HG02571 (cell line): ENCODE results near the gene FKBP7.
A peak's percentile ranks its signal among the peaks of the same experiment; 100 is the strongest.
"Not testable (repeated sequence)": the region's sequence is repeated elsewhere in the genome, so short reads cannot be mapped to it uniquely, and the experiment has no call there.

Experiments used
- ATAC-seq: cut with Tn5 transposase; IDR thresholded peaks from one replicate; pipeline ENCODE4 v1.9.1; 2021; ENCODE audit warnings: mild to moderate bottlenecking, moderate library complexity; ENCODE audit not compliant: unreplicated experiment

FKBP7 gene

DNA sequence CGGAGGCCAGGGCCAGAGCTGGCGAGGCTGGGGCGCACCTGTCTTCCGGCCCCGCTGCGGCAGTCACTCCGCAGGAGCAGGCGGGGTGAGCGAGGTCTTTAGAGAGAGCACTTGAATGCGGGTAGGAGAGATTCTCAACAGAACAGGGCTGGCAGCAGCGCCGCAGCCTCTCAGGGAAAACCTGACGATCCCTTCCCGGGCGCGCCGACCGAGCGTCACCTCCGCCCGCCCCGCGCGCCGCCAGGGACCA lies 28.0 kb downstream of the FKBP7 start:
- peak; percentile 45 for ATAC-seq

DNA sequence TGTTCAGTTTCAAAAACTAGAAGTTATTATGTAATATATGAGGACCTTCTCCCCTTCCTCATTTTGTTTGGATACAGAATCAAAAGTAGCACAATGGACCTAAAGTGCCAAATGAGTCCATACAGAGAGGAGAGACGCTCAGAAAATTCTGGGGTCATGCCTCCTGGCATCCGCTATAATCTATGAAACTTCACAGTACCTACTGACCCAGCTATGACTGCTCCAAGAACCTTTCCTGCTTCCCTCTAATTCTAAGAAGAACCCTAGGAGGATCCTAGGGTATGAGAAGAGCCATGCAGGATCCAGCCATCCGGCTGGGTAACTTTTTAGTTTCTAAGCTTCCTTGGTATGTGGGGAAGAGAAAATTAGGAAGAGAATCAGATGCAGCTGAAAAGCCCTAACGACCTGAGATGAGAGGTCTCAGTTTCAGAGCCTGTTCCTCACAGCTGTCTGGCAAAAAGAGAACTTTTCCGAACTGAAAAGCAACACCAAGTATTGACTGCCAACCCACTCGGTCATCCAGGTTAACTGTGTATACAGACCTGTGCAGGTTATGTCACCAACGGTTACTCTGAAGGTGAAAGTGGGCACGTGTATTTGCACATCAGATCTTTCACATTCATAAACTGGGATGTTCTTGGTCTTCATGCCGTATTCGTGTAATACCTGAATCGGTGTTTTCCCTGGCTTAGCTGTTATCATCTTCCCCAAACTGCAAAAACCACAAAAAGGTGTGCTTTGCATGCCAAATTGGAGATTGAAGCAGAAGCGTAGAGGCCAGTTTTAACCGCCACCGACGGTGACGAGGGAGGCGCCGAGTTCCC lies 28.5 kb downstream of the FKBP7 start:
- ATAC-seq = peak; percentile 13

GRCh38 chr2:178448968-178449661 lies 29.3 kb downstream of the FKBP7 start:
- no peak for ATAC-seq

- no peak for ATAC-seq
Observed at GRCh38 chr2:178441426-178441825, 37.0 kb downstream of the FKBP7 start.

GRCh38 chr2:178436662-178437061 lies 41.7 kb downstream of the FKBP7 start:
- no peak for ATAC-seq

GRCh38 chr2:178429336-178429735 lies 49.1 kb downstream of the FKBP7 start:
- no peak for ATAC-seq

- no peak for ATAC-seq
Observed at GRCh38 chr2:178428396-178428806, 50.0 kb downstream of the FKBP7 start.

DNA sequence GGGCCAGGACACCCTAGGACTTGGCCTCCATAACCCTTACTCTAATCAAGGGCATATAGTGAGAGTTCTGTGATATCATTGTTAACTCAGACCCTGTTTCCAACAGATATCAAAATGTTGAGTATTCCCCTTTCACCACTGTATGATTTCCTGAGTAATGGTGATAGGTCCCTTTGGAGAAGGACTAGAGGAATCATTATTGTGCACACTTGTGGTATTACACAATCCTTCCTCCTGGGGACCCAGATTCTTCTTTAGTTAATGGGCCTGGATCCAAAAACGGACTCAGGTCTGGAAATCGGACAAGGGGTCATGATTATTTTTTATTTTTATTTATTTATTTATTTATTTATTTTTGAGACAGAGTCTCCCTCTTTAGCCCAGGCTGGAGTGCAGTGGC lies 50.9 kb downstream of the FKBP7 start:
- no peak for ATAC-seq

DNA sequence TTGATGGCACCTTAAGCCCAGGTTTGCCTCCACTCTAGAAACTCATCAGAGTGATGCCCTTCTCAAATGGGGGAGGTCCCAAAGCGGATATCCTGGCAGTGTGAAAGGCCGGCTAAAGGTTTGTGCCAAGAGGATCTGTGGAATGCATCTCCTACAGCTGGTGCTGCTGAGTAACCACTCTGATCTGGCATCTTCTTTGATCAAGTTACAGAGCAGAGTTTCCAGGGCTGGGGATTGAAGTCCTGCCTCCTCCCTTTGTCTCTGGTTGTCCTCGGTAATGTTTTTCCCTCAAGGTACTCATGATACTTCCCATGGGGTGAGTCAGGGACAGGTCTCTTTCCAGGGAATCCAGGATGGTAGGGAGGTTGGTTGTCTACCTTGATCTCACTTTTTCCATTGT lies 52.0 kb downstream of the FKBP7 start:
- no peak for ATAC-seq

- ATAC-seq = no peak
Observed at GRCh38 chr2:178425255-178425827, 53.1 kb downstream of the FKBP7 start.

DNA sequence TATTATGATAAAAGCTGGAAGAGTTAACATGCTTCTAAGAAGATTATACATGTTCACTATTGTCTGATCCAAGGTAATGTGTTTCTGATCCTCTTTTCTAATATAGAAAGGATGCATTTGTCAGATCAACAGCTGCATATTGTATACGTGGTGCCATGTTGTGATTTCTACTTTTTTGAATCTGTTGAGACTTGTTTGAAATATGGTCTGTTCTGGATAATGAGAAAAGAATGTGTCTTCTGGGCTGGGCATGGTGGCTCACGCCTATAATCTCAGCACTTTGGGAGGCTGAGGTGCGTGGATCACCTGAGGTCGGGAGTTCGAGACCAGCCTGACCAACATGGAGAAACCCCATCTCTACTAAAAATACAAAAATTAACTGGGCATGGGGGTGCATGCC lies 54.7 kb downstream of the FKBP7 start:
- ATAC-seq = not testable (repeated sequence)

- ATAC-seq = no peak
Observed at GRCh38 chr2:178422097-178422496, 56.3 kb downstream of the FKBP7 start.

DNA sequence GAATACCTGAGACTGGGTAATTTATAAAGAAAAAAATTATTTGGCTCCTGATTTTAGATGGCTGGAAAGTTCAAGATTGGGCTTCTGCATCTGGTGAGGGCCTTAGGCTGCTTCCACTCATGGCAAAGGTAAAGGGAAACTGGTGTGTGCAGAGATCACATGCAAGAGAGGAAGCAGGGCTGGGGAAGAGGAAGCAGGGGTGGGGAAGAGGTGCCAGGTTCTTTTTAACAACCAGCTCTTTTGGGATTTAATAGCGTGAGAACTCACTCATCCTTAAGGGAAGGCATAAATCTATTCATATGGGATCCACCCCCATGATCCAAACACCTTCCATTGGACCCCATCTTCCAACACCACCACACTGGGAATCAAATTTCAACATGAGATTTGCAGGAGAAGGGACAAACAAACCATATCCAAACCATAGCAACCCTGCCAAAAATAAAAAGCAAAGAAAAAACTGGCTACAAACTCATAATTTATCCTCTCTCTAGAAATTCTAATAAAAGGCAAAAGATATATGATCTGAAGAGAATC lies 57.9 kb downstream of the FKBP7 start:
- no peak for ATAC-seq

- no peak for ATAC-seq
Observed at GRCh38 chr2:178419123-178419522, 59.3 kb downstream of the FKBP7 start.

- ATAC-seq = no peak
Observed at GRCh38 chr2:178418426-178418825, 60.0 kb downstream of the FKBP7 start.

GRCh38 chr2:178417916-178418315 lies 60.5 kb downstream of the FKBP7 start:
- no peak for ATAC-seq

- no peak for ATAC-seq
Observed at GRCh38 chr2:178415979-178416378, 62.4 kb downstream of the FKBP7 start.

DNA sequence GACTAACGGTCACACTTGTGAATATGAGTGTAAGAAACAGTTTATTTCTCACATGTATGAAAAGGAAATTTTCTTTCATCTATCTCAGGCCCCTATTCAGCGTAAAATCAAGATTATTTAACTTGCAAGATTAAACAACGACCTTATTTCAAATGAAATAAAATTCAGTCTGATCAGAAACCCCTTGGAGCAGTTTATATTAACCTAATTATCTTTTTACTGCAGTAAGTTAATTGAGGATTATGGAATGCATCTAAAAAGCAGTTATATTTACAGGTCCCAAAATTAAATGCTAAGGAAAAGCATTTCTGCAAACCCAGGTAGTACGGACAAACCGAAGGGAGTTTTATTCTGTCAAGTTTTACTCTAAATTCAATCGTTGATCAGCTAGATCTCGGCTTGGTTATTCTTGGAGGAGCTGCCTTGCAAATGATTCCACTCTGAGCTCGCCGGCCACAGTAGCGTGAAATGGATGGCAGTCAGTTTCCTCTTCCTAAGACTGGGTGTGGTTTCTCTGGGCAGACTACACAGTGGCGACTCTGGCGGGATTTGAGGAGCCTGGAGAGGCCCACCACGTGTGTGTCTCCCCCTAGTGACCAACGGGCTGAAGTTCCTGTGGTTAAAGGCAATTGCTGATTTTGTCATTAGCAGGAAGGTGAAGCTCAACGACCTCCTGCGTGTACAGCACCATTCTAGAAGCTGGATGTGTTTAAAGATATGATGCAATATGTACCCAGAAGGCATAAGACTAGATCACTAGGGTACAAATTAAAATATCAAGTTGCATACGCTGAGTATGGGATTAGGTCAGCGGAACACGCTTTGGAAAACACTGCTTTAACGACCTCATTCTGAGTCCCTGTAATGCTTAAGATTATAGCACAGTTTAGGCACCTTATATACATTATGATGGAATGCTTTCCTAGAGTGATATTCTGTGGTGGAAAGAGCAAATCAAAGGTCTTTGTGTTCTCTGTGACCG lies 63.8 kb downstream of the FKBP7 start:
- ATAC-seq = peak; percentile 79
